Midbrain (tissue), 1 donor: ENCODE data around the gene TEP1.

Experiments
- DNase-seq: peaks from one replicate; lab custom pipeline; 2025; lab: John Stamatoyannopoulos, UW

Gene TEP1

GRCh38 chr14:20429801-20430669 is 16.7 kb upstream of the TEP1 start:
- DNase-seq, result peak; percentile 31

GRCh38 chr14:20428802-20429201 is 15.5 kb upstream of the TEP1 start:
- DNase-seq, result no peak

DNA sequence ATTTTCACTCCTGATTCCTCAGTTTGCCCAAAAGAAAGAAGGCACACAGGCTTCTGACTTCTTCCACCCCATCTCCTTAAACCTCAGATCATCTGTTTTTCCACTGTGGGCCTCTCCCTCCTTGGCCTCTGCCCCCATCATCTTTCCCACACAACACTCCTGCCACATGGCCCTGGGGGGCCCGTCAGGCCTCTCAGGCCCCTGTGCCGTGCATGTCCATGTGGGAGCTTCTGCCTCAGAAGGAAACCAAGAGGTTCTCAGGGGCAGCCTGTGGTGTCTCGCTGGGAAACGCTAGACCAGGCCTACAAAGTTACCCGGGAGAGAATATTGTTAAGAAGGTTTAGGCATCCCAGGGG is 14.7 kb upstream of the TEP1 start:
- no peak for DNase-seq

- peak; percentile 18 for DNase-seq
Observed at GRCh38 chr14:20427231-20428009, 14.1 kb upstream of the TEP1 start.

DNA sequence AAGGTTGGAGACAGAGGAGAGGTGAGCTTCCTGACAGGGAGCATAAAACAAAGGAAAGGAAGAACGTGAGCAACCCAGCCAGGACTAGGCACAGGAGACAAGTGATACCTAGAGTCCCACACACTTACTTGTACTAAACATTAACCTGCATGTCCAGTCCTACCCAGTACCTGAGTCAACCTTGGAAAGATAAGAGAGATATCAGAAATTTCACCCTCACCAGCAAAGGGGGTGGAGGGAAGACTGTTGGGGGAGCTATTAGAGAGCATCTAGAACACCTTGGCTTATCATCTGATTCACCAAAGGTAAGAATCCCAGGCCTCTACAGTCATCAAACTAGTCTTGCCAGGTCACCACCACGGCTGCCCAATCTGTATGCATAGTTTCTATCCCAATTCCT is 11.6 kb upstream of the TEP1 start:
- DNase-seq, result no peak

- DNase-seq, result no peak
Observed at GRCh38 chr14:20422886-20423285, 9.6 kb upstream of the TEP1 start.

- no peak for DNase-seq
Observed at GRCh38 chr14:20421267-20421666, 8.0 kb upstream of the TEP1 start.

GRCh38 chr14:20419419-20419818 is 6.1 kb upstream of the TEP1 start:
- DNase-seq, result no peak

DNA sequence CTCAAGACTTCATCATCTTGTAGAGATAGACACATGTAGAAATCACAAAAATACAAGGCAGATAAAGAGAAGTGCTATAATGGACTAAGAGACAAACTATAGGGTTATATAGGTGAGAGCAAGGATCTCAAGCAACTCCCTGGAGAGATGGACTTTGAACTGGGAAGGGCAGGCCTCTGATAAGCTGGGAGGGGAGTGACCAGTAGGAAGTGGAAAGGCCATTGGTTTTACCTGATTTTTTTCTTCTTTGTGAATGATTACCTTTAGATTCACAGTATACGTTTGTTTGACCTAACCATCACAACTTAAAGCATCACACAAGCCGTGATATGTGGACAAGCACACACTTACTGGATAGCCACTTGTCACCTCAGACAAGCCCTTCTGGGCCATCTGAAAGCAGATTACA is 5.2 kb upstream of the TEP1 start:
- DNase-seq, result no peak

- no peak for DNase-seq
Observed at GRCh38 chr14:20417250-20418186, 4.2 kb upstream of the TEP1 start.

GRCh38 chr14:20416223-20416622 is 2.9 kb upstream of the TEP1 start:
- no peak for DNase-seq

GRCh38 chr14:20415782-20416206 is 2.5 kb upstream of the TEP1 start:
- peak; percentile 61 for DNase-seq

DNA sequence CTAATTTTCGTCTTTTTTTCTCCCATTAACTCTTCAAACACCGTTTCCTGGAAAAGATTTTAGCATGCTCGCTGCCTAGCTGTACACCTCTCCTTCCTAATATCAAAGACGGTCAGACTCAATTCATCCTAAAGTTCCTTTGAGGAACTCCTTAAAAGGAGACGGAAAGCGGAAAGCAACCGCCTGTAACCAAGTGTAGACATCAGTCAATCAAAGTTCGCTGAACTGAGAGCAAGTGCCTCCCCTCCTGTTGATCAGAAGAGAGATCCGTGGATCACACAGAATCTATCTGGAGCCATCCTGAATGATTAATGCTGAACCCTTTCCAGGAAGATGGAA is 412 bp upstream of the TEP1 start:
- DNase-seq, result peak; percentile 43

GRCh38 chr14:20412411-20412810 is 890 bp downstream of the TEP1 start:
- peak; percentile 17 for DNase-seq

GRCh38 chr14:20409226-20409625 is 4.1 kb downstream of the TEP1 start:
- no peak for DNase-seq

GRCh38 chr14:20403521-20403920 is 9.8 kb downstream of the TEP1 start:
- DNase-seq, result no peak

DNA sequence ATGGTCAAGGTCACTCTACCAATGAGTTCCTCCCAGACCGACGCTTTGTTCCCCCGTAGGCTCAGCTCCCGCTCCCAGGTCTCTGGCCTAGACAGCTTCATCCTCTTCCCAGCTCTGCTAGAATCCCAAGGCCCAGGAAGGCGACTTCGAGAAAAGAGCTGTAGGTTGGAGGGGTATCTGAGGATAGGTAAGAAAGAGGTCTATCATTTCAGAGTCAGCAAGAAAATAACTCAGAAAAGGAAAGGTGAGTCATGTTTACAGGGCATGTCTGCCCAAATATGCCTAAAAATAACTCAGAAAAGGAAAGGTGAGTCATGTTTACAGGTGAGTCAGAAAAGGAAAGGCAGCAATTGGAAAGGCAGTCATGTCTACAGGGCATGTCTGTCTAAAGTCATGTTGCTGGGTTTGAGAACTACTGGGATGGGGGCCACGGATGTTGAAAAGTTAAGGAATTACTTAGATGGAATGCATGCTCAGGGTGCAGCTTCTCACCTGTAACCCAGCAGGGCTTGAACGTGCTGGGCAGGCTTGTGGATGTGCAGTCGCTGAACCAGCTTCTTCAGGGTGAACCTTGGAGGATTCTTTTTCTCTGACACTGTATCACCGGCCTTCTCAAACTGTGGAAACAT is 12.2 kb downstream of the TEP1 start:
- DNase-seq, result no peak

GRCh38 chr14:20400589-20400964 is 12.7 kb downstream of the TEP1 start:
- no peak for DNase-seq

DNA sequence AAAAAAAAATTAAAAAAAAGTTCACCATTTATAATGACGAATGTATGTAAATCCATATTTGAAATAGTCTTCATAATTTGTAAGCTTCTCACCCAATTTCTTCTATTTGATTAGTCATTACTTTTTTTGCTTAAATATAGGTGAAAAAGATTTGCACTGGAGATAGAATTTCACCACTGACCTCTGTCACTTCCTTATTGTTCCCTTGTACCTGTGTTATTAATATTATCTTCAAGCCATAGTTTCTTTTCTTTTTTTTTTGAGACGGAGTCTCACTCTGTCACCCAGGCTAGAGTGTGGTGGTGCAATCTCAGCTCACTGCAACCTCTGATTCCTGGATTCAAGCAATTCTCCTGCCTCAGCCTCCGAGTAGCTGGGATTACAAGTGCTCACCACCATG is 15.8 kb downstream of the TEP1 start:
- DNase-seq, result no peak

DNA sequence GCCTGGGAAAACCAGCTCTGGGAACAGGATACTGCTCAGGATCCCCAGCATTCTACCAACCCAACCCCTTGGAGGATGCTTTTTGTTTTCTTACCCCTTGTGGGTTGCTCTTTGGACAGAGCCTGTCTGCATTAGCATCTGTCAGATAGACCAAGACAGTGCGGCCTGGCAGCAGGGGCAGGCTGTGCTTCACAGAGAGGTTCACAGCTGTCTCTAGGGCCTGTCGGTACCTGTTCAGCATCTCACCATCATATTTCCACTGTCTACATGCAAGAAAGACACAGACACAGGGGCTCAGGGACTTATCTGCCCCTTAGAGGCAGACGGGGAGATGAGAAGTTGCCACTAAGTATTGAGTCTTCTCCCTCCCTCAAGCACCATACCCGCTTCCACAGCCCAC is 21.8 kb downstream of the TEP1 start:
- no peak for DNase-seq

GRCh38 chr14:20388159-20388558 is 25.1 kb downstream of the TEP1 start:
- no peak for DNase-seq

DNA sequence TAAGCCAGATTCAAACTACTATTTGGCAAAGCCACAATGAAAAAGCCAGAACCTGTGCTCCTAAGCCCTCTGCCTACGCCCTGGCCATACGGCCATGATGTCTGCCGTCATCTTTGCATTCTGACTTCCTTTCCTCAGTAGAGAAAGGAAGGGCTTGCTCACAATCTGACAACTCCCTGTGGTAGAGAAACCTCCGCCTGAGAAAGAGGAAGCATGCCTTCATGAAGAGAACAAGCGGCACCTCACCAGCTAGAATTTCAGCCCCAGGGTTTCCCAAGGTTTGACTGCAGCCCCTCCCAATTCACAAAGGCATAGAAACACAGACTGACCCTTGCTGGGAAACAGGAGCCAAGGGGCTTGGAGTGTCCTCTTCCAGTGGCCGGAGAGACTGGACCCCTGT is 25.7 kb downstream of the TEP1 start:
- no peak for DNase-seq
